Fibroblast of lung (primary cell): ENCODE results near the gene LRRC52. TPM values are rescaled to one million over a fixed set of nuclear protein-coding genes. Genes with fewer than 3 reads are reported as not detected.

ENCODE experiments used
- DNase-seq, 2 donors: peaks; one replicate each; pipeline versions ENCODE4 v3.0.0 to v3.0.0-alpha.2; 2010; ENCODE audit warnings: low read depth in 2 of 2
- H2AFZ ChIP-seq: 2 replicates; pipeline ENCODE4 v1.5.1; 2012; ENCODE audit warnings: low read length, control low read depth, inconsistent platforms
- H3K27ac ChIP-seq: 2 replicates; pipeline ENCODE4 v1.5.1; 2011; ENCODE audit warnings: low read length, control low read depth; ENCODE audit not compliant: insufficient read depth
- H3K27me3 ChIP-seq: 2 replicates; pipeline ENCODE4 v1.5.1; 2011; ENCODE audit warnings: mild to moderate bottlenecking, low read length; ENCODE audit not compliant: control insufficient read depth, insufficient read depth
- H3K36me3 ChIP-seq: 2 replicates; pipeline ENCODE4 v1.5.1; 2011; ENCODE audit warnings: low read length; ENCODE audit not compliant: control insufficient read depth, insufficient read depth
- H3K4me1 ChIP-seq: 2 replicates; pipeline ENCODE4 v1.5.1; 2011; ENCODE audit warnings: low read length; ENCODE audit not compliant: control insufficient read depth, insufficient read depth; ENCODE audit errors: extremely low read depth
- H3K4me2 ChIP-seq: 2 replicates; pipeline ENCODE4 v1.5.1; 2011; ENCODE audit warnings: low read length, control low read depth; ENCODE audit not compliant: insufficient read depth; ENCODE audit errors: extremely low read depth
- H3K4me3 ChIP-seq, 4 experiments: fragments of 200-600 bp in 1 of 4; sonication (generic) in 1 of 4; replicated peaks in 1 of 4; 2 replicates each; pipeline ENCODE4 v1.5.1; 2011 to 2016; ENCODE audit warnings: low read length in 4 of 4, low read depth in 3 of 4, mild to moderate bottlenecking in 3 of 4, control low read depth in 2 of 4, inconsistent platforms in 1 of 4, mixed read lengths in 1 of 4; ENCODE audit not compliant: insufficient read depth in 1 of 4; ENCODE audit errors: control extremely low read depth in 1 of 4
- H3K79me2 ChIP-seq: 2 replicates; pipeline ENCODE4 v1.5.1; 2012; ENCODE audit warnings: mild to moderate bottlenecking, low read length, inconsistent platforms; ENCODE audit not compliant: control insufficient read depth, insufficient read depth
- H3K9ac ChIP-seq: 2 replicates; pipeline ENCODE4 v1.5.1; 2011; ENCODE audit warnings: mild to moderate bottlenecking, low read length, control low read depth; ENCODE audit not compliant: insufficient read depth
- H3K9me3 ChIP-seq: 2 replicates; pipeline ENCODE4 v1.5.1; 2012; ENCODE audit warnings: low read depth, low read length; ENCODE audit not compliant: control insufficient read depth, insufficient read depth
- H4K20me1 ChIP-seq: 2 replicates; pipeline ENCODE4 v1.5.1; 2011; ENCODE audit warnings: low read length; ENCODE audit not compliant: control insufficient read depth, insufficient read depth; ENCODE audit errors: extremely low read depth
- EZH2 ChIP-seq: IDR thresholded peaks from 2 replicates; pipeline ENCODE4 v1.5.1; 2012; ENCODE audit warnings: low read length, control low read depth, mild to moderate bottlenecking; ENCODE audit errors: missing control alignments
- polyA plus RNA-seq, 2 donors: library from polyadenylated mRNA; depleted of rRNA in 1 of 2; stranded (reverse) in 1 of 2; unstranded in 1 of 2; fragments of >200 nt; gene quantifications; 2 replicates each; pipeline ENCODE4 v1.2.1, GENCODE V29; 2011 to 2012; ENCODE audit warnings: missing spikeins in 1 of 2
- total RNA-seq: library from RNA; depleted of rRNA; stranded (reverse); fragments of >200 nt; gene quantifications from 2 replicates; pipeline ENCODE4 v1.2.1, GENCODE V29; 2014
- TF ChIP-seq, protein P1 (sequence below), 2 donors: IDR thresholded peaks in 1 of 2; conservative IDR thresholded peaks in 1 of 2; 1 replicate in 1 of 2; 2 replicates in 1 of 2; pipeline ENCODE4 v1.5.1; 2011 to 2012; ENCODE audit warnings: low read length in 2 of 2, control low read depth in 1 of 2, inconsistent platforms in 1 of 2, low read depth in 1 of 2, mild to moderate bottlenecking in 1 of 2

LRRC52 gene
- total and polyA plus RNA-seq, 2 donors (not counting 1 experiment from before 2014, with no cell fraction given), result not detected

DNA sequence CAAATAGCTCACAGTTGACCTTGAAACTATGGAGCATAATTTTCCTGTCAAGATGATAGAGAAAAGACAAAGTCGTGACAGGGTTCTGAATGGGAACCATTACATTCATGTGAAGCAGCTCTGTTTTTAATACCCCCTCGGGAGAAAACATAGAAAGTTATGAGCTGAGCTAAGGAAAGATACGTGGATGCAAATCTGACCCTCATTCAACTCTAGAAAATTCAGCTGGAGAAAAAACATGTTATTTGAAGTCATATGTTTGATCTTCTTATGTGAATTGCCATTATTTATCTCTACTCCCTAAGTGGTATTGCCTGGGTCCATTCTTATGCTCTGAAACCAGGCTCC, 48.0 kb upstream of the LRRC52 start:
- H2AFZ ChIP-seq, result no peak overlapping the region
- no peaks in the 10 kb centered on the region for H3K9me3 ChIP-seq
- no peaks in the 10 kb centered on the region for H3K79me2 ChIP-seq
- no peak for DNase-seq
- H3K36me3 ChIP-seq, result no peaks in the 10 kb centered on the region
- no peaks in the 10 kb centered on the region for H3K27me3 ChIP-seq
- no peak overlapping the region for H3K9ac ChIP-seq
- TF ChIP-seq, protein P1, sequence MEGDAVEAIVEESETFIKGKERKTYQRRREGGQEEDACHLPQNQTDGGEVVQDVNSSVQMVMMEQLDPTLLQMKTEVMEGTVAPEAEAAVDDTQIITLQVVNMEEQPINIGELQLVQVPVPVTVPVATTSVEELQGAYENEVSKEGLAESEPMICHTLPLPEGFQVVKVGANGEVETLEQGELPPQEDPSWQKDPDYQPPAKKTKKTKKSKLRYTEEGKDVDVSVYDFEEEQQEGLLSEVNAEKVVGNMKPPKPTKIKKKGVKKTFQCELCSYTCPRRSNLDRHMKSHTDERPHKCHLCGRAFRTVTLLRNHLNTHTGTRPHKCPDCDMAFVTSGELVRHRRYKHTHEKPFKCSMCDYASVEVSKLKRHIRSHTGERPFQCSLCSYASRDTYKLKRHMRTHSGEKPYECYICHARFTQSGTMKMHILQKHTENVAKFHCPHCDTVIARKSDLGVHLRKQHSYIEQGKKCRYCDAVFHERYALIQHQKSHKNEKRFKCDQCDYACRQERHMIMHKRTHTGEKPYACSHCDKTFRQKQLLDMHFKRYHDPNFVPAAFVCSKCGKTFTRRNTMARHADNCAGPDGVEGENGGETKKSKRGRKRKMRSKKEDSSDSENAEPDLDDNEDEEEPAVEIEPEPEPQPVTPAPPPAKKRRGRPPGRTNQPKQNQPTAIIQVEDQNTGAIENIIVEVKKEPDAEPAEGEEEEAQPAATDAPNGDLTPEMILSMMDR (conservative IDR thresholded peaks at IDR 0.05 in 1 of 2, IDR thresholded peaks at IDR 0.05 in 1 of 2; ENCODE audit: low read depth in 1 of 2, low read length in 2 of 2), result no peak
- no peak for TF ChIP-seq EZH2
- no peak overlapping the region for H3K27ac ChIP-seq
- H4K20me1 ChIP-seq, result no peaks in the 10 kb centered on the region
- no peak overlapping the region for H3K4me3 ChIP-seq
- H3K4me2 ChIP-seq, result no peak overlapping the region
- H3K4me1 ChIP-seq, result no peaks in the 10 kb centered on the region

DNA sequence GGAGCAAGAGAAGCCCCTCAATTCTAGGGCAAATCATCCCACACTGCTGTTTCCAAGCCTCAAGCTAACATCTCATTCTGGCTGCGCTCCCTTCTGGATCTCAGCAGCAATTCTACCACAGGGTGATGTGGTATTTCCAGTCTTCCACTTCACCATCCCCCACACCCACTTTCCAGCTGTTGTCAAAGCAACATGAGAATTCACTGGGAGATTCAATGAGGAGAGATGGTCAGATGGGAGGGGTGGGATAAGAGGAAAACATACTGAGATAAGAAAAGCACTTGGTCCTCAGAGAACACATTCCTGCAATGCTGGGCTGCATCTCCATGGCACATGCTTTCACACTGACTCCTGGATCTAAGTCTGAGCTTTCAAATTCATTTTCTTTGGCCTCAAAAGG, 47.3 kb upstream of the LRRC52 start:
- no peaks in the 10 kb centered on the region for H4K20me1 ChIP-seq
- no peaks in the 10 kb centered on the region for H3K4me1 ChIP-seq
- DNase-seq, result no peak
- H3K27ac ChIP-seq, result no peak overlapping the region
- no peaks in the 10 kb centered on the region for H3K79me2 ChIP-seq
- no peaks in the 10 kb centered on the region for H3K9me3 ChIP-seq
- H2AFZ ChIP-seq, result no peak overlapping the region
- TF ChIP-seq, protein P1 (conservative IDR thresholded peaks at IDR 0.05 in 1 of 2, IDR thresholded peaks at IDR 0.05 in 1 of 2; ENCODE audit: low read depth in 1 of 2, low read length in 2 of 2), result no peak
- no peak for TF ChIP-seq EZH2
- H3K9ac ChIP-seq, result no peak overlapping the region
- H3K36me3 ChIP-seq, result no peaks in the 10 kb centered on the region
- H3K4me2 ChIP-seq, result no peak overlapping the region
- H3K4me3 ChIP-seq, result no peak overlapping the region
- H3K27me3 ChIP-seq, result no peaks in the 10 kb centered on the region

DNA sequence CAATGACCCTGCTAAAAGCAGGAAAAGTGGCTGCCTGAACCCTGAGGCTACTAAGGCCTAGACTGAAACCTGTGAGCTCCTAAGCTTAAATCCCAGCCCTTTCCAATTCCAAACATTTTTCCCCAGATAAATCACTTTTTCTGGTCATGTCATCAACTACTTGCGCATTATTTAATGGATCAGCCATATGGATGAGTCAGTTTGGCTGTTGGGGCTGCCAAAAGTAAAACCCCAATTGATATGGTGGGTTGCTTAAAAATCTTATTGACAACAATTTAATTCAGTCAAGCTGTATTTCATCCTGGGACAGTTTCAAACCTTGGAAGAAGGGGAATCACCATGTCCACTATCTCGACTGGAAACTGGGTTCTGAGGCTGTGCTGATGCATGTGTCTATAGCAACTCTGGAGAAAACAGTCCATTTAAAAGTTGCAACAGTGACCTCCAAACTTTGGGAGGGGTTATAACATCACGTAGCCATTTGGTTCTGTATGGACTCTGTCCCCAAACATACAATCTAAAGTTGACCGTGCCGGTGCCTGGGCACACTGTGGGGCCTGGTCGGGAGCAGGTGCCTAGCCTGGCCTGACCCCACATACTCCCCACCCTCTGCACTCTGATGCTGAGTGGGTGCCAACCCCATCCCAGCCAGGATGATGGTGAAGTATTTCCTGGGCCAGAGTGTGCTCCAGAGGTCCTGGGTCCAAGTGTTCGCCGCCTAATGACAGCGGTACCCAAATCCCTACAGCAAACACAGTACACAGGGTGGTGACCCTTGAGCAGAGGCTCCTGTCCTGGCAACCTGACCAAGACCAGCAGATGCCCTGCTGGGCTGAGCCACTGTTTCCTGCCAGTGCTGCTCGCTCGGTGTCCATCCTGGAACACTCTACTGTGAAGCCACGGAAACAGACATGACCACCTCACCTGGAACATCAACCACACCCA, 46.5 kb upstream of the LRRC52 start:
- DNase-seq, result no peak
- no peaks in the 10 kb centered on the region for H3K79me2 ChIP-seq
- H3K27ac ChIP-seq, result no peak overlapping the region
- H3K36me3 ChIP-seq, result no peaks in the 10 kb centered on the region
- H3K4me2 ChIP-seq, result no peak overlapping the region
- TF ChIP-seq, protein P1 (conservative IDR thresholded peaks at IDR 0.05 in 1 of 2, IDR thresholded peaks at IDR 0.05 in 1 of 2; ENCODE audit: low read depth in 1 of 2, low read length in 2 of 2), result no peak
- no peak for TF ChIP-seq EZH2
- no peak overlapping the region for H3K9ac ChIP-seq
- no peaks in the 10 kb centered on the region for H4K20me1 ChIP-seq
- no peaks in the 10 kb centered on the region for H3K27me3 ChIP-seq
- no peaks in the 10 kb centered on the region for H3K4me1 ChIP-seq
- H2AFZ ChIP-seq, result no peak overlapping the region
- H3K9me3 ChIP-seq, result no peaks in the 10 kb centered on the region
- no peak overlapping the region for H3K4me3 ChIP-seq
